GM18520 (cell line): Measurements from ENCODE around the gene TRAF4.

Experiments used
- ATAC-seq: cut with Tn5 transposase; IDR thresholded peaks from one replicate; pipeline ENCODE4 v1.9.1; 2021; ENCODE audit not compliant: unreplicated experiment

Gene TRAF4, protein sequence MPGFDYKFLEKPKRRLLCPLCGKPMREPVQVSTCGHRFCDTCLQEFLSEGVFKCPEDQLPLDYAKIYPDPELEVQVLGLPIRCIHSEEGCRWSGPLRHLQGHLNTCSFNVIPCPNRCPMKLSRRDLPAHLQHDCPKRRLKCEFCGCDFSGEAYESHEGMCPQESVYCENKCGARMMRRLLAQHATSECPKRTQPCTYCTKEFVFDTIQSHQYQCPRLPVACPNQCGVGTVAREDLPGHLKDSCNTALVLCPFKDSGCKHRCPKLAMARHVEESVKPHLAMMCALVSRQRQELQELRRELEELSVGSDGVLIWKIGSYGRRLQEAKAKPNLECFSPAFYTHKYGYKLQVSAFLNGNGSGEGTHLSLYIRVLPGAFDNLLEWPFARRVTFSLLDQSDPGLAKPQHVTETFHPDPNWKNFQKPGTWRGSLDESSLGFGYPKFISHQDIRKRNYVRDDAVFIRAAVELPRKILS

GRCh38 chr17:28743243-28744103 is at the start of gene TRAF4:
Gene TRAF4 (plus strand): TSS chr17:28744011. CDS start chr17:28744113, 102 bp downstream.
- peak; percentile 40 for ATAC-seq

GRCh38 chr17:28698253-28698941 is 45.4 kb upstream of the TRAF4 start:
- no peak for ATAC-seq

DNA sequence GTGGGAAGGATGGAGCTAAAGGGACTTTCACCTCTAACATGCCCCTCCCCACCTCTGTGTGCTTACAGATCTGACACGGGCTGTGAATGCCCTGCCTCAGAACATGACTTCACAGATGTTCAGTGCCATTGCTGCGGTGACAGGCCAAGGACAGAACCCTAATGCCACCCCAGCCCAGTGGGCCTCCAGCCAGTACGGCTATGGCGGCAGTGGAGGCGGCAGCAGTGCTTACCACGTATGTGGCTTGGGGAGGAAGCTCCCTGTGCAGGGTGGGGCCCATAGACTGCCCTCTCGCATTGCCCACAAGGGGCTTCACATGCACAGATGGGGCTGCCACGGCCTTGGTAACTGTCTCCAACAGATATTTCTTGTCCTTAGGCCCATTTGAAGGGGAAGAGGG is 43.5 kb upstream of the TRAF4 start:
- ATAC-seq, result no peak

- no peak for ATAC-seq
Observed at GRCh38 chr17:28700830-28701492, 42.9 kb upstream of the TRAF4 start.

GRCh38 chr17:28702026-28702751 is 41.6 kb upstream of the TRAF4 start:
- no peak for ATAC-seq

DNA sequence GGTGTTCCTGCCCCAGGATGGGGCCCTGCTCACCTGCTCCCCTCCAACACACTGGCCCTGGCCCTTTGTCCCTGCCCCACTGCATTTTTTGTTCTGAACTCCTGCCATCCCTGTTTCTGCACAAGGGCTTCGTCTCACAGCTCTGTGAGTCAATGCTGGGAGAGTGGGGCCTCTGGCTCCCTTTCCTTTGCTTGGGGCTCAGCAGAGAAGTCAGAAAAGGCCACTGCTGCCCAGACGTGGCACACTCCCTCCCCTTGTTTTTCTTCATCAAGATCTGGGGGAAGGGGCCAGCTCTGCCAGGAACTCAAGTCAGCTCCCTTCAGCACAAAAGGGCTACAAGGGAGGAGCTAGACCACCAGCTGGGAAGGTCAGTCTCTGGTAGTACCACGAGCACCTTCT is 41.1 kb upstream of the TRAF4 start:
- ATAC-seq, result no peak

GRCh38 chr17:28703552-28704218 is 40.1 kb upstream of the TRAF4 start:
- no peak for ATAC-seq

GRCh38 chr17:28704219-28704858 is 39.5 kb upstream of the TRAF4 start:
- no peak for ATAC-seq

GRCh38 chr17:28705074-28705659 is 38.6 kb upstream of the TRAF4 start:
- no peak for ATAC-seq

GRCh38 chr17:28705728-28706334 is 38.0 kb upstream of the TRAF4 start:
- no peak for ATAC-seq

DNA sequence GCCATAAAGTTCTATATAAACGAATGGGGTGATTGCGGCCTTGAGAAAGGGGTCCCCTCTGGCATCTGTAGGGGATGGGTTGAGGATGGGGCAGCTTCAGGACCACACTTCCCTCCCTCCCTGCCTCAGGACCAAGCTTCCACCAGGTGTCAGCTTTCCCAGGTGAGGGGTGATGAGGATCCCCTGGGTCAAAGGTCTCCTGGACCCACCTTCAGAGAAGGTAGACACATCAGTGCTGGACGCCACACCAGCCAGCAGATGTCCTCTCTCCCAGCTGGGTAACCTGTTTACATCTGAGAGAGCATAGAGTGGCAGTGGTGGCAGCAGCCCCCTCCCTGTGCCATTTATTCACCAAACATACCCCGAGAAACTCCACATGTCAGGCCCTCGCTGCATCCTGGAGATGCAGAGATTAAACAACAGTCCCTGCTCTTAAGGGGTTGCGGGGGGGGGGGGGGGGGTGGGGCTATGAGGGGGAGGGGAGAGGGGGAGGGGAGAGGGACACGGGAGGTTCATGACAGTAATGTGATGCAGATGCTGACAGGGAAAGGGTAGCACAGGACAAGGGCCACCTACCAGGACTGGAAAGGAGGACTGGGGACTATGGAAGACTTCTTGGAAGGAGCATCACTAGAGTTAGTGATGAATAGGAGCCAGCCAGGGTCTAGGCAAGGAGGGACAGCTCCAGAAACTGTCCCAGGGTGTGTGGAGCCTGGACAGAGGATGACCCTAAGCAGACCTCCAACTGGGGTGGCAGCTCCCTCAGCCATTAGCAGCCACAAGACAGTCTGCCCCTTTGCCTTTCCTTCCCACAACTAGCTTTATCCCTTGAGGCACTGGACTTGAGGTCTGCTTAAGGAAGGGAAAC is 37.1 kb upstream of the TRAF4 start:
- ATAC-seq, result no peak

DNA sequence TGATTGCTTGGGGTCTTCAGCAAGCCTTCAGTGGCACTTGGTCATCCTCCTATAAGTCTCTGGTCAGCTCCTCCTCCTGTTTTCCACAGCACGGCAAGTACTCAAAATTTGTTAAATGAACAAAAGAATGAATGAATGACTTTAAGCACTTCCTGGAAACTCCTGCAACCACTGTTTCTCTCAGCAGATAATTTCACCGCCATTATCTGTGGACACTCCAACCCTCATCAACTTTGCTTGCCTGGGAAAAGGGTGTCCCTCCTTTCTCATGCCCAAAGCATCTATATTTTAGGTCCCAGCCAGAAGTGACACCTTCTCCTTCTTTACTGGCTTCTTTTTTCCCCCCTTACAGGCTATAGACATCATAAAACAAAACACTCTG is 36.5 kb upstream of the TRAF4 start:
- ATAC-seq, result no peak

DNA sequence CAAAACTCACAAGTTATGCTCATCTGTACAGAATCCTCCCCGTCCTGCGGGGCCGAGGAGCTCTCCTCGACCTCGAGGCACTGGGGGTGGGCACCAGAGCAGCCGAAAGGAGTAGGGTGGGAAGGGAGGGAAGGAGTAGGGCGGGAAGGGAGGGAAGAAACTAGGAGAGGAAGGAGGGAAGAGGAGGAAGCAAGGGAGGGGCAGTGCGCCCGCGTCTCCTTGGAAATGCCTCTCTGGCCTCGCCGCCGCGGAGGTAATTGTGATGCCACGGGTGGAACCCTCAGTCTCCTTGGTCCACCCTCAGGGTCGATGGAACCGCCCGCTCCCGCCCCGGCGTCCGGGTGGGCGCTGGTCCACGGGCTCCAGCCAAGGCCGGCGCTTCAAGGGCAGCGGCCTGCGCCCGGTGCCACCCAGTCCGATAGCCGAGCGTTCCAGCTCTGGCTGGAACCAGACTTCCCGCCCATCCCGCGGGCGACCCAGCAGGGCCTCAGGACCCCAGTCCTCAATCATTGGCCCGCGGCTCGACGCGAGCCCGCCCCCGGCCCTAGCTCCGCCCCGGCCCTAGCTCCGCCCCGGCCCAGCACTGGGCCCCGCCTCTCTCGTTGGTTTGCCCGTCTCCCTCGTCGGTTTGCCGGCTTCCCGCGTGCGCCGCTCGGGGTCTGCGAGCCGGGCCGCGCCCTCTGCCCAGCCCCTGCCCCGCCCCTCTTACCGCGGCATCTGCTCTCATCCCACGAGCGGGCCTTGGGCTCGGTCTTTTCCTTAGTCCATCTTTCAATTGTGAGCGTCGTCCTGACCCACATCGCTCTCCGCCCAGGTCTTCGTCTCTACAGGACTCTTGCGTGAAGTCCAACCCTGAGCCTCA is 32.7 kb upstream of the TRAF4 start:
- peak; percentile 64 for ATAC-seq

DNA sequence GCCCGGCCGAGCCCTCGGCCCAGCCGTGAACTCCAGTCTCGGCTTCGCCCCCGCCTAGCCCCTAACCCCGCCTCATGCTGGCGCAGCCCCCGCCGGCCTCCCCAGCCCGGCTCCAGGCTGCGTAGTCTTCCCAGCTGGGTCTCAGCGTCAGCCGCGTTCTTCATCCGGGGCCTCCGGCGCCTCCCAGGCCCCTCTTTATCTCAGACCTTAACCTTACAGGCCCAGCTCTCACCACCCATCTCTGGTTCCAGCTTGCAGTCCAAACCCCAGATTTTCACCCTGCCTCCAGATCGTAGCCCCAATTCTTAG is 32.1 kb upstream of the TRAF4 start, which contains the start of gene PROCA1:
TSS of gene PROCA1 (minus strand) at position 166 of the 309 bp plus-strand sequence. CDS start 228 bp downstream, outside the sequence.
- no peak for ATAC-seq

GRCh38 chr17:28712032-28712704 is 31.6 kb upstream of the TRAF4 start:
- ATAC-seq, result no peak
